ENCODE measurements around the gene STMN3.
A peak's percentile ranks its signal among the peaks of the same experiment; 100 is the strongest.

STMN3 gene

GRCh38 chr20:63606686-63607085 is 46.5 kb downstream of the STMN3 start:
- DNase-seq: no peak

- DNase-seq: no peak
These were observed 50.9 kb downstream of the STMN3 start for GRCh38 chr20:63602321-63602720.

GRCh38 chr20:63601679-63602078 is 51.5 kb downstream of the STMN3 start:
- DNase-seq: peak; percentile 68

DNA sequence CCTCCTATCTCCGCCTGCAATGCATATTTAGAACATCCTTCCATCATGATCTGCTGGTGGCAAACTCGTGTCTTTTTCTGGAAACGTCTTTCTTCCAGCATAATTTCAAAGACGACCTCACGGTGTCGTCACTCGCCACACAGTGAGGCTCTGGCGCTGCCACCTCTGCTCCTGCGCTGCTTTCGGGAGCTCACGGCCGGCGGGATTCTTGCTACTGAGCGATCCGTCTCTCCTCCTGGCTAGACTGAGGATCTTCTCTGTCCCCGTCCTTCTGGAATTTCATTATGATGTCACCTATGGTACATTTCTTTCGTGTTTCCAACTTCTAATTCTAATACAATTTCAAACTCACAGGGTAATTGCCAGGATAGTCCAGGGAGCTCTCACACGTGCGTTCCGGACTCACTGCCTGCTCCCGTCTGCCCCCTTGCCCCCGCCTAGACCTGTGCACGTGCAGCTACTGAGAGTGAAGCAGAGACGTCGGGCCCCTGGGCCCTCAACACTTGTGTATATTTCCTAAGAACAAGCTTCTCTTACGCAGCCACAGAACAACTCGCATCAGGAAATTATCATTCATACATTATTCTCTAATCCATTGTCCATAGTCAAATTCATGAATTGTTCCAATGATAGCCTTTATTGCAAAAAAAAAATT is 53.7 kb downstream of the STMN3 start:
- no peak for DNase-seq

DNA sequence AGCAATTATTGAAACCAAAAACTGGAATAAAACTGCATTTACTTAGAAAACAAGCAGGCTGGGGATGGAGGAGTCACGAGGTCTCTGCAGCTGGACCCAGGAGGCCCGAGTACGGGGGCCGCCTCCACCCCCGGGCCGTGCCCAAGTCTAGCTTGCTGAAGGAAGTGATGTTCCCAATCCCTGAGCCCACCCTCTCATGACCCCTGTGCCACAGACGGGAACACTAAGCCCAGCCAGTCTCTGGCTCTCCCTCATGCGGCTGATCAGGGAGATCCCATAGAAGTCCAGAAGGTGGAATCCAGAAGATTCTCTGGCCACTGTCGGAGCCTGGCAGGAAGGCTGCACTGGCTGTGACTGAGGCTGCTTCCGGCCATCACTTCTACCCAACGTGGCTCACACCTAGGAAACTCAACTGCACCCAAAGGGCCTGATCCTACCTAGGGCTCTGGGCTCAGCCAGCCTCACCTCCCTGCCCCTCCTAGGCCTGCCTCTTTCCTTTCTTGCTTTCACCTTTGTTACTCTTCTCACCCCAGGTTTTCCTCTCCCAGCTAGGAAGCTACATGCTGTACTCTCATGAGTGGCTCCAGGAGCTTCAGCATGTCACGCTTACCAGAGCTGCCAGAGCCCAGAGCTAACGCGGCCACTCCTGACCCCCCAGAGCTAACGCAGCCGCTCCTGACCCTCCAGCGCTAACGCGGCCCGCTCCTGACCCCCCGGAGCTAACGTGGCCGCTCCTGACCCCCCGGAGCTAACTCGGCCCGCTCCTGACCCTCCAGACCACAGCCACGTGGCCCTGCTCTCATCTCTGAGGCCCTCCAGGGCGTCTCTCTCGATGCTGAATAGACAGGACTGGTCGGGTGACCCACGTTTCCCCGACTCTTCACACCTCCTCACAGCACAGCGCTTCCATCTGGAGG is 54.5 kb downstream of the STMN3 start:
- no peak for DNase-seq

DNA sequence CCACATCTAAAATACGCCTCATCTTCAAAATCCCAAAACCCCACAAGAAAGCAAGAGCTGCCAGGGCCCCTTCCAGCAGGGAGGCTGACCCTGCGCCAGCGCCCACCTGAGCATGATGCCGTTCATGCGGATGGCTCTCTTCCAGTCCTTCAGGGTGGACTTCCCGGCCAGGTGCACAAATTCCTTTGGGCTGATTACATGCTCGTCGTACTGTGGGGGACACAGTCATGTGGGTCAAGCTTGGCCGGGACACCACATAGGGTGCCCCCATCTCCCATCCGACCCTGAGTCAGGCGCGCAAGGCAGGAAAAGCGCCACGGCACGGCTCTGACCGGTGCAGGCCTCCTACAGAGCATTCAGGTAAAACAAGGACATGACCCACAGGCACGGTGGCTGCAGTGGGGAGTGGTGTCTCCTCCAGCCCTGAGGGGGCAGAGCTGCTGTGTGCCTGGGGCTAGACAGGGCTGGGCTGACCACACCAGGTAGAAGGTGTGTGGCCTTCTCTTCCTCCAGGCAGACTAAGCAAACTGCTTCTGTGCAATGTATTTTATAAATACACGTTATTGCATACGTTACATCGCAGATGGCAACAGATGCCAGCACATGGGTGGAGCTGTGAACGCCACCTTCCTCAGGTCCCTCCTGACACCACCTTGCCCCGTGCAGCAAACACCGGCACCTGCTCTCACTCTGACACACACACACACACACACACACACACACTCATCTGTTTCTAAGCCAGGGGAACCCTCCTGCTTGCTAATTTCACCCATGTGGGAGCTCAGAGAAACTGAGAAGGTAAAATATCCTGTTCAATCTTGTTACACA is 55.4 kb downstream of the STMN3 start:
- DNase-seq: no peak

DNA sequence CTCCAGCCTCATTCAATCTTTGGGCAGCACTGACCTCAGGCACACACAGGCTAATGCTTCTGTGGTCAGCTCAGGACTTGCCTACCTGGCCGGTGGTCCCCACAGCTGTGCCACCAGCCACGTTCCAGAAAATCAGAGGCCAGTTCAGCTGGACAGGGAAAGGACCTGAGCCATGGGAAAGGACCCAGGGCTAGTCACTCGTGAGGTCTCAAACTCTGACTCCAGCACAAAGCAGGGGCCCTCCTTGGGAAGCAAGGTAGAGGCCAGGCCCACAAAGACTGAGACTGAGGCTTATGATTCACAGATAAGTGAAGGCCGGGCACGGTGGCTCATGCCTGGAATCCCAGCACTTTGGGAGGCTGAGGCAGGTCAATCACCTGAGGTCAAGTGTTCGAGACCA is 56.8 kb downstream of the STMN3 start:
- no peak for DNase-seq

DNA sequence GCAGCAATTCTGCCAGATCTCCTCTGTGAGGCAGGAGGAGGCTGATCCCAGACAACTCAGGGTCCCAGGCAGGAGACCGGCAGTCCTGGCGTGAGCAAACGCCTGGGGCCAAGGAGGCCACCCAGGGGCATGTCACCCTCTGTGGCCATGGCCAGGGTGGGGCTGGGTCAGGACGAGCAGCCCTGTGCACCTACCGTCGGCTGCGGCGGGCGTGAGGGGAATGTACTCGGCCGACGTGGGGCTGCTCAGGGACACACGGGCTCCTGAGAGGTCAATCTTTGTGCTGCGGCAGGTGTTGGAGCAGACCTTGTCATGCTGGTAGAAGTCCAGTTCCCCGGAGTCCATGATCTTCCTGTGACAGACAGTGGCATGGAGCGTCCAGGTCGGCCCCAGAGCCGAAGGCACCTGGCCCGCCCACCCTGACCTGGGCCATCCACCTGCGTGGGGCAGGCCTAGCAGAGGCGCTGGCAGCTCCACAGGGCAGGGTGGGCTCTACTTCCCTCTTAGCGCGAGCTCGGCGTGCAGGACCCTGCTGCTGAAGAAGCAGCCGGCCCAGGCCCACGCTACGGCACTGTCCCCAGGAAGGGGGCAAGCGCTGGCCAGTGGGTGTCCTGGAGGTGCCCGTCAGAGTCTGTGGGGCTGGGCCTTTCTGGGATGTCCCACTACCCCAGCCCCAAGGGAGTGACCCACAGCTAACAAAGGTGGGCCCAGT is 57.7 kb downstream of the STMN3 start:
- no peak for DNase-seq

GRCh38 chr20:63594043-63594561 is 59.1 kb downstream of the STMN3 start:
- DNase-seq: no peak

- no peak for DNase-seq
These were observed 60.6 kb downstream of the STMN3 start for GRCh38 chr20:63592661-63593060.

- DNase-seq: no peak
These were observed 61.4 kb downstream of the STMN3 start for GRCh38 chr20:63591786-63592355.

DNA sequence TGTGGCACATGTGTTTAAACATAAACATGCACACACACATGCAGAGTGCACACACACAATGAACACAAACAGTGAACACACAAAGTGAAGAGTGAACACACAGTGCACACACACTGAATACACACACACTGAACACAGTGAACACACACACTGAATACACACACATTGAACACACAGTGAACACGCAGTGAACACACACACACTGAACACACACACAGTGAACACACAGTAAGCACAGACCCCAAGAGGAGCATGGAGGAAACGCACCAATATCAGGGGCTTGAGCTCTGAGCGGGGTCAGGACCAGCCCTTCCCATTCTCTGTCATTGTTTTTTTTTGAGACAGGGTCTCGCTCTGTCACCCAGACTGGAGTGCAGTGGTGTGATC is 62.1 kb downstream of the STMN3 start:
- no peak for DNase-seq

DNA sequence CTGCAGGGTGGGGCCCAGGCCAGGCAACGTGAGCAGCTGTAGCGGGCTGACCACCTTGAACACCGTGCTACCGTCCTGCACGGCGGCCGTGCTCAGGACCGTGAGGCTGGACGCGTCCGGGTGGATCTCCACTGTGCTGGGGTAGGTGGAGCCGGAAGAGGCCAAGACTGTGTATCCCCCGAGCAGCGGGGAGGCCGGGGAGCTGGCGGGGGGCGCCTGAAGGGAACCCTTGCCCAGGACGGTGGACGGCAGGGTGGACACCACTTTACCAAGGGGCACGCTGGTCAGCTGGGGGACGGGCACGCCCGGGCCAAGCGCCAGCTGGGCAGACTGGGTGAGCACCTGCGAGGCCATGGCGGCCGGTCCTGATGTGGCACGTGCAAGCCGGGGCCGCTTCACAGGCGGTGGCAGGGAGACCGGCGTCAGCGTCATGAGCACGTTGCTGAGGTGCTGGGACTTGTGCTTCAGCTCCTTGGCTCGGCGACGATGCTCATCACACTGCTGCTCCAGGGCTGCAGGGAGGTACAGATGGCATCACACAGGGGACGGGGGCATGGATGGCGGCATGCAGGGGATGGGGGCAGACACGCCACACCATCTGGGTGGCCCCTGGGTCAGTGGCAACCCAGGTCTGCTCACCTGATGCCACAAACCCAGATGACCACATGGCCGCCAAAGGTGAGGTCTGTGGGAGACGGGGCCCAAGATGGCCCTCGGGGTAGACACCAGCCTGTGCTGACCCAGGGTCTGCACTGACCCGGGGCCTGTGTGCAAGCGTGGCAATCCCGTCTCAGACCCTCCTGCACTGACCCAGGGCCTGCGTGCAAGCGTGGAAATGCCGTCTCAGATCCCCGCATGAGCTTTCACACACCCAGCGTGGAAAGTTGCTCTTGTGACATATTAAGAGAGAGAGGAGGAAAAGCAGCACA is 62.7 kb downstream of the STMN3 start:
- no peak for DNase-seq

Data from activated effector memory CD4-positive, alpha-beta T cell treated with anti-CD3 and anti-CD28 coated beads, Interleukin-2, amount 50 U/mL, for 16 hours (primary cell).